Uterus (tissue), 4 donors: ENCODE measurements around the gene CXCL12. TPM values are rescaled to one million over a fixed set of nuclear protein-coding genes. Genes with fewer than 3 reads are reported as not detected.
A peak's percentile ranks its signal among the peaks of the same experiment; 100 is the strongest.

Experiments
- DNase-seq, 2 donors: peaks; one replicate each; pipeline ENCODE4 v3.0.0-alpha.2; 2019 to 2020
- H3K27ac ChIP-seq, 2 donors: fragments of 200-600 bp; sonication (generic); 1 replicate in 1 of 2; 2 replicates in 1 of 2; pipeline ENCODE4 v1.5.1; 2016 to 2018
- H3K27me3 ChIP-seq, 2 donors: fragments of 200-600 bp; sonication (generic); one replicate each; pipeline ENCODE4 v1.5.1; 2018 to 2019; ENCODE audit warnings: control low read depth in 1 of 2
- H3K36me3 ChIP-seq, 2 donors: fragments of 200-600 bp; sonication (generic); one replicate each; pipeline ENCODE4 v1.5.1; 2019; ENCODE audit warnings: control low read depth in 1 of 2
- H3K4me1 ChIP-seq, 2 donors: fragments of 200-600 bp; sonication (generic); one replicate each; pipeline ENCODE4 v1.5.1; 2018 to 2019; ENCODE audit warnings: control low read depth in 1 of 2
- H3K4me3 ChIP-seq, 2 donors: fragments of 200-600 bp; sonication (generic); 1 replicate in 1 of 2; 2 replicates in 1 of 2; pipeline ENCODE4 v1.5.1; 2018 to 2019; ENCODE audit warnings: mild to moderate bottlenecking in 1 of 2
- H3K9me3 ChIP-seq, 2 donors: fragments of 200-600 bp; sonication (generic); one replicate each; pipeline ENCODE4 v1.5.1; 2019; ENCODE audit warnings: control low read depth in 1 of 2
- POLR2A ChIP-seq, 2 donors: fragments of 450-650 bp; IDR thresholded peaks; one replicate each; pipeline ENCODE4 v1.6.1; 2016; ENCODE audit warnings: antibody characterized with exemption in 2 of 2, mild to moderate bottlenecking in 1 of 2, moderate library complexity in 1 of 2
- intact Hi-C: fragments of 100-400 bp; cut with DNase I; formaldehyde crosslinking; loops from one replicate; pipeline ENCODE4 v1.15.1; 2023; ENCODE audit warnings: low total_unique reads
- total RNA-seq, 4 donors: library from RNA; depleted of rRNA in 3 of 4; stranded (reverse); fragments of >200 nt in 3 of 4; gene quantifications; one replicate each; pipeline versions ENCODE4 v1.1.0 to v1.2.4, GENCODE V29; 2014 to 2023
- TF ChIP-seq, protein P1 (sequence below), 4 experiments: fragments of 200-600 bp in 2 of 4; fragments of 450-650 bp in 2 of 4; sonication (generic) in 2 of 4; IDR thresholded peaks; one replicate each; pipeline ENCODE4 v1.5.1; 2016 to 2019; ENCODE audit warnings: antibody characterized with exemption in 4 of 4, mild to moderate bottlenecking in 2 of 4, moderate library complexity in 1 of 4
- donor health status: DM: yes; HTN: yes; CAD: no.

The CXCL12 gene
- total RNA-seq, 4 donors from 2014 or later: 44.8 to 146 (median 97.5) TPM

DNA sequence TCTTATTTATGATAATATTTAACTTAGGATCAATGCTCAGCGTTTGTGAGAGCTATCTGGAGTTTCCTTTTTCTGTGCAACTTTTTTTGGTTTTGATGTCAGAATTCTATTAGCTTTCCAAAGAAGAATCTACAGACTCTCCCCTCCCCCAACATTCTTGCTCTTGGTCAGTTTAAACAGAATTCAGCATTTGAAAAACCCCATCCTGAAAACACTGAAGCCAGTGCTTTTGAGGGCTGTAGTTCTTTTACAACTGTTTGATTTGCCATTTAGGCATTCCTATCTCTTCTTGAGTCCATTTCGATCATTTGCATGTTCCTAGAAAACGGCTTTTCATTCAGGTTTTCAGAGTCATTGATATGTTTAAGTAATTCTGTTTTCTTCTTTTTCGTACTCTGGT is 15.6 kb upstream of the CXCL12 start:
- TF ChIP-seq, protein P1, sequence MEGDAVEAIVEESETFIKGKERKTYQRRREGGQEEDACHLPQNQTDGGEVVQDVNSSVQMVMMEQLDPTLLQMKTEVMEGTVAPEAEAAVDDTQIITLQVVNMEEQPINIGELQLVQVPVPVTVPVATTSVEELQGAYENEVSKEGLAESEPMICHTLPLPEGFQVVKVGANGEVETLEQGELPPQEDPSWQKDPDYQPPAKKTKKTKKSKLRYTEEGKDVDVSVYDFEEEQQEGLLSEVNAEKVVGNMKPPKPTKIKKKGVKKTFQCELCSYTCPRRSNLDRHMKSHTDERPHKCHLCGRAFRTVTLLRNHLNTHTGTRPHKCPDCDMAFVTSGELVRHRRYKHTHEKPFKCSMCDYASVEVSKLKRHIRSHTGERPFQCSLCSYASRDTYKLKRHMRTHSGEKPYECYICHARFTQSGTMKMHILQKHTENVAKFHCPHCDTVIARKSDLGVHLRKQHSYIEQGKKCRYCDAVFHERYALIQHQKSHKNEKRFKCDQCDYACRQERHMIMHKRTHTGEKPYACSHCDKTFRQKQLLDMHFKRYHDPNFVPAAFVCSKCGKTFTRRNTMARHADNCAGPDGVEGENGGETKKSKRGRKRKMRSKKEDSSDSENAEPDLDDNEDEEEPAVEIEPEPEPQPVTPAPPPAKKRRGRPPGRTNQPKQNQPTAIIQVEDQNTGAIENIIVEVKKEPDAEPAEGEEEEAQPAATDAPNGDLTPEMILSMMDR (IDR thresholded peaks at IDR 0.05): no peak
- no peak for TF ChIP-seq POLR2A (IDR thresholded peaks at IDR 0.05)
- intact Hi-C loops: no loop called here
- Histone ChIP-seq H3K27ac (no peak overlapping the region), H3K4me3 (no peak overlapping the region), H3K36me3 (no peaks in the 10 kb centered on the region), H3K9me3 (no peaks in the 10 kb centered on the region), H3K4me1 (no peaks in the 10 kb centered on the region), H3K27me3 (no peaks in the 10 kb centered on the region)
- no peak for DNase-seq

DNA sequence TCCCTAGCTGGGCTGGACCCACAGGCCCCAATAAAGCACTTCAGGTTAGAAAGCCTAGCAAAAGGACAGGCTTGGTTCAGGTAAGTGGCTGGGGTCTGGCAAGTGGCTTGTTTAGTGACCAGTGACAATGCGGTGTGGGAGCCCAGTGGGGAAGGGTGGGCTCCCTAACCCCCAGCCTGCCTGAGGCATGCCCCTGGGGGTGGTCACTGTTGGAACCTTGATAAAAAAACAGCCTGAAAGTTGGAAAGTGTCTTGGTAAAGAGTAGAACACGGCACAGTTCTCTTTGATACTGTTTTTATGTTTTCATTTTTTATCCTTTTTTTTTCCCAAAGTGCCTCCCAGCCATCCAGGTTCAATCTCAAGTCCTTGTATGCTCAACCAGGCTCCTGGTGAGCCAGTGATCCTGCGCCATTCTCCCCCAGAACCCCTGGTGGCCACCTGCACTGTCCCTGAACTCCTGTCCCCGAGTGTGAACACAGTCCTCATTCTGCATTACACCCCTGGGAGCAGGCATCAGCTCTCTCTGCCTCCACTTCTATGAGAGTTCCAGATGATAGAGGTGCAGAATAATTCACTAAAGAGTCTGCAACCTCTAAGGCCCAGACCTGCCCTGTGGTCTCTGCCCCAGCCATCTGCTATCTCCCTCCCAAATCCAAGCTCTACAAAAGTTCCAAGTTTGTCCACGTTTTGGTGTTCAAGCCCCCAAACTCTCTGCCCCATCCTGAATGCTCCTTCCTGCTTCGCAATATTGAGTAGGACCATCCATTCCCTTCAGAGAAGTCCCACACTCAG is 15.0 kb upstream of the CXCL12 start:
- Histone ChIP-seq H3K4me1 (no peaks in the 10 kb centered on the region), H3K27ac (no peak overlapping the region), H3K27me3 (no peaks in the 10 kb centered on the region), H3K36me3 (no peaks in the 10 kb centered on the region), H3K9me3 (no peaks in the 10 kb centered on the region), H3K4me3 (no peak overlapping the region)
- intact Hi-C loops: no loop called here
- TF ChIP-seq, protein P1 (IDR thresholded peaks at IDR 0.05): no peak
- no peak for TF ChIP-seq POLR2A (IDR thresholded peaks at IDR 0.05)
- DNase-seq: no peak

DNA sequence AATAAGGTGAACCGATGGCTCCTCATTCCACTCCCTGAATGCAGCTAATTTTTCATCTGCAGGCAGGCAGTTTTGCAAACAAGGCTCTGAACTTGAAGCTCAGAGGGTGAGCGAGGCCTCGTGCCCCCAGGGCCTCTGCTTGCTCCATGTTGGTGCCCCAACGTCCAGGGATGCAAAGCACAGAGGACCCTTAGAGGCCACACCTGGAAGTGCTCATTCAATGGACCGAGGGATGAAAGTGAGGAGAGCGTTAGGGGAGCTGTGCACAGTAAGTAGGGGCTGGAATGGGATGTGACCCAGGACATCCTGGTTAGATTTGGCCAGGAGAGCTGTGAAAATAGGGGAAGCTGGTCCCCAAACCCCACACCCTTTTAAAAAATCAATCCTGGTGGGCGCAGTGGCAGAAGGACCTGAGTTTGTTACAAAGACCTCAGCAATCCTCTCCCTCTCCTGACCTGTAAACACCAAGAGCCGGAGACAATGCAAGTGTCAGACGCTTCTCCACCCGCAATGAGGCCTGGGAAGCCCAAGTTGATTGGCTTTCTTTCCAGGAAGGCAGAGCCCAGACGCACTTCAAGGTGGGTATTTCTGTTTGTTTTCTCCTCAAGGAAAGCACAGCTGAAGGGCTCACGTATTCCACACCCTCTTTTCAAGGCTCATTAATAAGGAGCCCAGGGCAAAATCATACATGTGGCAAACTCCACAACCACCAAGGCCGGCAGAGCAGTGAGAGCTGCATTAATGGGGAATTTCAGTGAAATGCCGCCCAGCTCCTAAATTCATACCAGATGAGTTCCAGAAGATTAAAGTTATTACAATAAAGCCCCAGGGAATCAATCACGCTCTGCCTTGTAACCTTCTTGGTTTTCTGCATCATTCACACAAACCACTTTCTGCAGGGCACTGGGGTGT is 14.1 kb upstream of the CXCL12 start:
- Histone ChIP-seq H3K27ac (no peak overlapping the region), H3K4me1 (no peaks in the 10 kb centered on the region), H3K9me3 (no peaks in the 10 kb centered on the region), H3K36me3 (no peaks in the 10 kb centered on the region), H3K27me3 (no peaks in the 10 kb centered on the region), H3K4me3 (no peak overlapping the region)
- intact Hi-C loops: no loop called here
- no peak for DNase-seq
- no peak for TF ChIP-seq POLR2A (IDR thresholded peaks at IDR 0.05)
- TF ChIP-seq, protein P1 (IDR thresholded peaks at IDR 0.05): no peak

DNA sequence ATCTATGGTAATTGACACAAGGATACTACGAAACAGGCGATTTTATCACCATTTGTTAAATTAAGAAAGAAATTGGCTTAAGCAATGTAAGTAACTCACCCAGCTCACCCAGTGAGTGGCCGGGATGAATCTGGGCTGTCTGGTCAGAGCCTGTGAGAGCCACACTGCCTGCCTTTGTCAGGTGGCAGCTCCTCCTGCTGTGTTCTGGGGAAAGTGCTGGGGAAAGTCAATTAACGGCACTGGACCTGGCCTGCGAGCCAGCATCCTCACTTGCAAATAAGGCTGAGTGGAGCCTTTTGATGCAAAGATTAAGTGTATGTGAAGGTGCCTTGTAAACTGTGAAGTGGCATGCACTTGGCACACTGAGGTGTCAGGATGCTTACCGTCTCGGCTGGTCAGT is 13.4 kb upstream of the CXCL12 start:
- Histone ChIP-seq H3K27ac (no peak overlapping the region), H3K4me3 (no peak overlapping the region), H3K4me1 (no peaks in the 10 kb centered on the region), H3K36me3 (no peaks in the 10 kb centered on the region), H3K27me3 (no peaks in the 10 kb centered on the region), H3K9me3 (no peaks in the 10 kb centered on the region)
- no peak for TF ChIP-seq POLR2A (IDR thresholded peaks at IDR 0.05)
- TF ChIP-seq, protein P1 (IDR thresholded peaks at IDR 0.05): no peak
- DNase-seq: peak in 1 of 2 donors; percentile 7
- intact Hi-C loops: no loop called here
